G401 (cell line): ENCODE measurements around the gene MAPK9. TPM values are rescaled to one million over a fixed set of nuclear protein-coding genes. Genes with fewer than 3 reads are reported as not detected.

Experiments
- DNase-seq: peaks from one replicate; pipeline ENCODE4 v3.0.0-alpha.2; 2015; ENCODE audit warnings: low spot score
- in situ Hi-C: cut with HindIII; loops from 2 replicates; pipeline ENCODE4 v1.10.0; 2016; ENCODE audit warnings: low sequenced_read_pairs, mixed read lengths
- total RNA-seq: library from RNA; depleted of rRNA; stranded (reverse); fragments of >200 nt; shearing (Covaris generic); gene quantifications from 2 replicates; pipeline ENCODE4 v1.2.3, GENCODE V29; 2014

The MAPK9 gene
- total RNA-seq, 1 experiment from 2014 or later, result 83.2 TPM

GRCh38 chr5:180253036-180253824 lies 38.7 kb downstream of the MAPK9 start:
- in situ Hi-C loops, result no loop called here

GRCh38 chr5:180251887-180252286 lies 40.0 kb downstream of the MAPK9 start:
- in situ Hi-C loops, result no loop called here
- DNase-seq, result peak; percentile 11

More at GRCh38 chr5:180253036-180253824, 38.7 kb downstream of the MAPK9 start:
- DNase-seq, result no peak

GRCh38 chr5:180251141-180251540 lies 40.7 kb downstream of the MAPK9 start:
- DNase-seq, result peak; percentile 97
- in situ Hi-C loops, result no loop called here

GRCh38 chr5:180250329-180250728 lies 41.6 kb downstream of the MAPK9 start:
- DNase-seq, result peak; percentile 19
- in situ Hi-C loops, result no loop called here

- no peak for DNase-seq
- in situ Hi-C loops, result no loop called here
Observed at GRCh38 chr5:180241600-180241999, 50.3 kb downstream of the MAPK9 start.

GRCh38 chr5:180238631-180239030 lies 53.3 kb downstream of the MAPK9 start:
- in situ Hi-C loops, result no loop called here
- DNase-seq, result no peak

GRCh38 chr5:180235846-180236245 lies 56.0 kb downstream of the MAPK9 start:
- in situ Hi-C loops, result no loop called here
- no peak for DNase-seq

GRCh38 chr5:180235077-180235476 lies 56.8 kb downstream of the MAPK9 start:
- in situ Hi-C loops, result no loop called here
- DNase-seq, result no peak

- DNase-seq, result no peak
Observed at GRCh38 chr5:180234271-180234670, 57.6 kb downstream of the MAPK9 start.

GRCh38 chr5:180233729-180234128 lies 58.2 kb downstream of the MAPK9 start:
- in situ Hi-C loops, result no loop called here
- DNase-seq, result no peak

More at GRCh38 chr5:180234271-180234670, 57.6 kb downstream of the MAPK9 start:
- in situ Hi-C loops, result no loop called here

GRCh38 chr5:180230017-180230416 lies 61.9 kb downstream of the MAPK9 start:
- DNase-seq, result no peak
- in situ Hi-C loops, result no loop called here

- DNase-seq, result no peak
- in situ Hi-C loops, result no loop called here
Observed at GRCh38 chr5:180222056-180222455, 69.8 kb downstream of the MAPK9 start.

- DNase-seq, result no peak
- in situ Hi-C loops, result no loop called here
Observed at GRCh38 chr5:180217797-180218196, 74.1 kb downstream of the MAPK9 start.

GRCh38 chr5:180216646-180217171 lies 75.2 kb downstream of the MAPK9 start:
- in situ Hi-C loops, result no loop called here
- no peak for DNase-seq

- in situ Hi-C loops, result no loop called here
- DNase-seq, result no peak
Observed at GRCh38 chr5:180215783-180216630, 75.9 kb downstream of the MAPK9 start.

- no peak for DNase-seq
- in situ Hi-C loops, result no loop called here
Observed at GRCh38 chr5:180214870-180215770, 76.8 kb downstream of the MAPK9 start.

- DNase-seq, result no peak
- in situ Hi-C loops, result no loop called here
Observed at GRCh38 chr5:180213657-180214207, 78.2 kb downstream of the MAPK9 start.

- no peak for DNase-seq
Observed at GRCh38 chr5:180213256-180213600, 78.7 kb downstream of the MAPK9 start.

More at GRCh38 chr5:180213256-180213600, 78.7 kb downstream of the MAPK9 start:
- in situ Hi-C loops, result no loop called here
